ENCODE results near the gene LYPD3. TPM values are rescaled to one million over a fixed set of nuclear protein-coding genes. Genes with fewer than 3 reads are reported as not detected.

The LYPD3 gene
- total RNA-seq, 2 donors from 2014 or later, result 9.8 to 27.6 TPM

- 87% methylated on average over 12 of the region's 12 CpGs for WGBS
- intact Hi-C loops (cut with DNase I), result loop anchor here (5.0 kb wide), 1 partner anchor 41 kb away; the partner anchor contains the start of gene PHLDB3
- TF ChIP-seq POLR2AphosphoS5 (IDR thresholded peaks at IDR 0.05) (no peak), POLR2A (IDR thresholded peaks at IDR 0.05) (no peak), CTCF (IDR thresholded peaks at IDR 0.05) (no peak)
- Histone ChIP-seq H3K4me3 (no peak overlapping the region), H3K9me3 (no peaks in the 10 kb centered on the region), H3K27ac (no peak overlapping the region), H3K27me3 (replicated peaks; ENCODE audit: insufficient read depth) (no peaks in the 10 kb centered on the region), H3K36me3 (no peaks in the 10 kb centered on the region), H3K4me1 (replicated peaks) (peaks cover 2% of the 10 kb centered on the region)
- no peak for DNase-seq (ENCODE audit: low spot score)
These were observed 4.1 kb downstream of the LYPD3 start for GRCh38 chr19:43461303-43461702.

GRCh38 chr19:43460362-43461016, 4.9 kb downstream of the LYPD3 start:
- Histone ChIP-seq H3K36me3 (no peaks in the 10 kb centered on the region), H3K9me3 (no peaks in the 10 kb centered on the region), H3K4me1 (replicated peaks) (peaks cover 3% of the 10 kb centered on the region), H3K27ac (no peak overlapping the region), H3K4me3 (no peak overlapping the region), H3K27me3 (replicated peaks; ENCODE audit: insufficient read depth) (no peaks in the 10 kb centered on the region)
- TF ChIP-seq CTCF (IDR thresholded peaks at IDR 0.05) (no peak), POLR2AphosphoS5 (IDR thresholded peaks at IDR 0.05) (no peak), POLR2A (IDR thresholded peaks at IDR 0.05) (no peak)
- DNase-seq (ENCODE audit: low spot score), result no peak
- intact Hi-C loops (cut with DNase I), result loop anchor here (5.0 kb wide), 1 partner anchor 42 kb away; the partner anchor contains the start of gene PHLDB3
- WGBS, result 74% methylated on average over 16 of the region's 16 CpGs

DNA sequence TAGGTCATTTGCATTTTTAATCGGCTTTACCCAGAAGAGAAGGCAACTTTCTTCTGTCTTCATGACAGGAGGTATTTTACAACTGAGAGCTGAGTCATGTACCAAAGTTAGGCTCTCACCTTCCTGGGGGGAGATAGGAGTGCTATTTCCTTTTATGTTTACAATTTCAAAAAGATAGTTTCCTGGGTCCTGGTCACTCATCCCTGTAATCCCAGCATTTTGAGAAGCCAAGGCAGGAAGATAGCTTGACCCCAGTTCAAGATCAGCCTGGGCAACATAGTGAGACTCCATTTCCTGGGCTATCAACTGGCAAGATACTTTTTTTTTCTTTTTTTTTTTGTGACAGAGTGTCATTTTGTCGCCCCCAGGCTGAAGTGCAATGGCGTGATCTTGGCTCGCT, 7.6 kb downstream of the LYPD3 start:
- peaks cover 3% of the 10 kb centered on the region for H3K4me1 ChIP-seq (replicated peaks)
- no peak overlapping the region for H3K4me3 ChIP-seq
- DNase-seq (ENCODE audit: low spot score), result no peak
- H3K9me3 ChIP-seq, result no peaks in the 10 kb centered on the region
- 82% methylated on average over 4 of the region's 4 CpGs for WGBS
- H3K36me3 ChIP-seq, result no peaks in the 10 kb centered on the region
- intact Hi-C loops (cut with DNase I), result no loop called here
- H3K27ac ChIP-seq, result peak overlapping the region; percentile 5 to 15
- no peaks in the 10 kb centered on the region for H3K27me3 ChIP-seq (replicated peaks; ENCODE audit: insufficient read depth)
- TF ChIP-seq CTCF (IDR thresholded peaks at IDR 0.05), result no peak
- TF ChIP-seq POLR2AphosphoS5 (IDR thresholded peaks at IDR 0.05), result no peak
- TF ChIP-seq POLR2A (IDR thresholded peaks at IDR 0.05), result no peak

GRCh38 chr19:43455321-43456113, 9.9 kb downstream of the LYPD3 start:
- Histone ChIP-seq H3K36me3 (no peaks in the 10 kb centered on the region), H3K4me3 (no peak overlapping the region), H3K27ac (peak overlapping the region; percentile 82 to 85), H3K4me1 (replicated peaks) (peaks cover 3% of the 10 kb centered on the region), H3K9me3 (no peaks in the 10 kb centered on the region), H3K27me3 (replicated peaks; ENCODE audit: insufficient read depth) (no peaks in the 10 kb centered on the region)
- peak; percentile 79 for DNase-seq (ENCODE audit: low spot score)
- TF ChIP-seq POLR2A (IDR thresholded peaks at IDR 0.05) (no peak), POLR2AphosphoS5 (IDR thresholded peaks at IDR 0.05) (peak; percentile 78)
- 22% methylated on average over 10 of the region's 10 CpGs for WGBS
- intact Hi-C loops (cut with DNase I), result no loop called here

DNA sequence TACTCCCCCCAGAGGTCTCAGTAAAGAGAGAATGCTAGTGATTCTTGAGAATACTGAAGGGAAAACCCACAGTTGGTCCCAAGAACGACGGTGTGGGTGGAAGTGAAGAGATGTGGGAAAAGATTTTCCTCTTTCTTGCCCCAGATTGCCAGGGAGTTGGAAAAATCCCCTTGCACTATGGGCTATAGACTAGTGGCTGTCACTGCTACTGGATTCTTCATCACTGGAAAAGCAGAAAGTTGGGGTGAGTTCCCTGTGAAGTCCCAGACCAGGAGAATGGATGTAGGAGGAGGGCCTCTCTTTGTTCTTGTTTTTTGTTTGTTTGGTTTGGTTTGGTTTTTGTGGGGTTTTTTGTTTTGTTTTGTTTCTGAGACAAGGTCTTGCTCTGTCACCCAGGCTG, 11.4 kb downstream of the LYPD3 start:
- Histone ChIP-seq H3K4me1 (replicated peaks) (peaks cover 3% of the 10 kb centered on the region), H3K27me3 (replicated peaks; ENCODE audit: insufficient read depth) (no peaks in the 10 kb centered on the region), H3K36me3 (no peaks in the 10 kb centered on the region), H3K27ac (peak overlapping the region in 1 of 2 donors; percentile 82), H3K4me3 (no peak overlapping the region), H3K9me3 (no peaks in the 10 kb centered on the region)
- DNase-seq (ENCODE audit: low spot score), result no peak
- WGBS, result 75% methylated on average over 2 of the region's 2 CpGs
- intact Hi-C loops (cut with DNase I), result no loop called here
- TF ChIP-seq POLR2AphosphoS5 (IDR thresholded peaks at IDR 0.05), result no peak
- no peak for TF ChIP-seq CTCF (IDR thresholded peaks at IDR 0.05)
- no peak for TF ChIP-seq POLR2A (IDR thresholded peaks at IDR 0.05)

Data from prostate gland (tissue), 2 donors.